Right ventricle myocardium inferior (tissue), 1 donor: Measurements from ENCODE around the gene KCNQ1. TPM values are rescaled to one million over a fixed set of nuclear protein-coding genes. Genes with fewer than 3 reads are reported as not detected.

ENCODE experiments used
- ATAC-seq: fragments of 200-7000 bp; cut with Tn5 transposase; one replicate; pipeline ENCODE4 v1.9.1; 2020; ENCODE audit warnings: mild to moderate bottlenecking, moderate library complexity
- DNase-seq: peaks from one replicate; pipeline ENCODE4 v3.0.0; 2021; ENCODE audit errors: missing footprints
- intact Hi-C: fragments of 100-400 bp; cut with DNase I; formaldehyde crosslinking; loops from one replicate; pipeline ENCODE4 v1.11.0; 2022
- total RNA-seq: library from RNA; stranded (reverse); fragmentation: NEBNext Ultra II Directional; extraction: Animal tissue kit (Norgen Biotek cat#: 25700); gene quantifications from one replicate; pipeline ENCODE4 v1.2.1, GENCODE V29; 2021
- donor health status: DM: no; HTN: yes; CAD: no; lungs with severe emphysema.

Gene KCNQ1
- total RNA-seq, 1 donor from 2014 or later, result 40.0 TPM

GRCh38 chr11:2779499-2779980 lies 334.7 kb downstream of the KCNQ1 start:
- no peak for DNase-seq
- ATAC-seq, result no peak
- intact Hi-C loops, result no loop called here

GRCh38 chr11:2779981-2780849 lies 335.4 kb downstream of the KCNQ1 start:
- peak; percentile 64 for DNase-seq
- intact Hi-C loops, result no loop called here
- ATAC-seq, result no peak

- intact Hi-C loops, result no loop called here
- ATAC-seq (no peak), DNase-seq (no peak)
These were observed 336.1 kb downstream of the KCNQ1 start for GRCh38 chr11:2780850-2781407.

- DNase-seq, result peak; percentile 60
- ATAC-seq, result no peak
- intact Hi-C loops, result no loop called here
These were observed 336.8 kb downstream of the KCNQ1 start for GRCh38 chr11:2781408-2782274.

GRCh38 chr11:2782769-2783168 lies 338.0 kb downstream of the KCNQ1 start:
- ATAC-seq (no peak), DNase-seq (no peak)
- intact Hi-C loops, result no loop called here

GRCh38 chr11:2783536-2784082 lies 338.8 kb downstream of the KCNQ1 start:
- DNase-seq, result no peak
- no peak for ATAC-seq
- intact Hi-C loops, result no loop called here

- DNase-seq, result no peak
- no peak for ATAC-seq
- intact Hi-C loops, result no loop called here
These were observed 343.0 kb downstream of the KCNQ1 start for GRCh38 chr11:2787816-2788167.

GRCh38 chr11:2788168-2789071 lies 343.6 kb downstream of the KCNQ1 start:
- ATAC-seq (peak; percentile 43), DNase-seq (peak; percentile 45)
- intact Hi-C loops, result no loop called here

- ATAC-seq (no peak), DNase-seq (peak; percentile 25)
These were observed 344.5 kb downstream of the KCNQ1 start for GRCh38 chr11:2789331-2789730.

GRCh38 chr11:2789791-2790567 lies 345.2 kb downstream of the KCNQ1 start:
- ATAC-seq, result no peak
- intact Hi-C loops, result no loop called here
- peak; percentile 20 for DNase-seq

More at GRCh38 chr11:2789331-2789730, 344.5 kb downstream of the KCNQ1 start:
- intact Hi-C loops, result no loop called here

GRCh38 chr11:2790568-2790921 lies 345.7 kb downstream of the KCNQ1 start:
- ATAC-seq, result no peak
- DNase-seq, result peak; percentile 28
- intact Hi-C loops, result no loop called here

GRCh38 chr11:2791139-2791520 lies 346.3 kb downstream of the KCNQ1 start:
- intact Hi-C loops, result no loop called here
- DNase-seq (peak; percentile 56), ATAC-seq (no peak)

- DNase-seq (peak; percentile 62), ATAC-seq (no peak)
- intact Hi-C loops, result no loop called here
These were observed 346.9 kb downstream of the KCNQ1 start for GRCh38 chr11:2791521-2792380.

- DNase-seq (peak; percentile 32), ATAC-seq (no peak)
- intact Hi-C loops, result no loop called here
These were observed 347.8 kb downstream of the KCNQ1 start for GRCh38 chr11:2792381-2793250.

- DNase-seq, result peak; percentile 51
- no peak for ATAC-seq
- intact Hi-C loops, result no loop called here
These were observed 348.9 kb downstream of the KCNQ1 start for GRCh38 chr11:2793701-2794045.
